AG04449 (cell line): ENCODE measurements around the gene C1orf21.

Experiments used
- CTCF ChIA-PET: fragments of 350-600 bp; formaldehyde crosslinking; extraction: SDS; loops from one replicate; lab custom pipeline; 2021; ENCODE audit warnings: antibody characterized with exemption; lab: Yijun Ruan, JAX
- POLR2A ChIA-PET: fragments of 400-600, 350-600 bp; formaldehyde crosslinking; extraction: SDS; loops from one replicate; lab custom pipeline; 2020; ENCODE audit warnings: antibody characterized with exemption, inconsistent platforms; lab: Yijun Ruan, JAX
- DNase-seq: peaks from one replicate; pipeline ENCODE4 v3.0.0-alpha.2; 2010; ENCODE audit warnings: low read depth, low spot score
- H3K4me3 ChIP-seq: 2 replicates; pipeline ENCODE4 v1.5.1; 2011; ENCODE audit warnings: low read depth, mild to moderate bottlenecking, control low read depth, low read length
- TF ChIP-seq, protein P1 (sequence below): IDR thresholded peaks from one replicate; pipeline ENCODE4 v1.5.1; 2011; ENCODE audit warnings: mild to moderate bottlenecking, moderate library complexity, low read length, control low read depth, inconsistent platforms; ENCODE audit not compliant: insufficient read depth; ENCODE audit errors: missing control alignments

Gene C1orf21

GRCh38 chr1:184518736-184519357, 132.0 kb downstream of the C1orf21 start:
- no peak for DNase-seq
- POLR2A ChIA-PET: no interaction called here
- CTCF ChIA-PET: no interaction called here
- H3K4me3 ChIP-seq: no peak overlapping the region
- TF ChIP-seq, protein P1, sequence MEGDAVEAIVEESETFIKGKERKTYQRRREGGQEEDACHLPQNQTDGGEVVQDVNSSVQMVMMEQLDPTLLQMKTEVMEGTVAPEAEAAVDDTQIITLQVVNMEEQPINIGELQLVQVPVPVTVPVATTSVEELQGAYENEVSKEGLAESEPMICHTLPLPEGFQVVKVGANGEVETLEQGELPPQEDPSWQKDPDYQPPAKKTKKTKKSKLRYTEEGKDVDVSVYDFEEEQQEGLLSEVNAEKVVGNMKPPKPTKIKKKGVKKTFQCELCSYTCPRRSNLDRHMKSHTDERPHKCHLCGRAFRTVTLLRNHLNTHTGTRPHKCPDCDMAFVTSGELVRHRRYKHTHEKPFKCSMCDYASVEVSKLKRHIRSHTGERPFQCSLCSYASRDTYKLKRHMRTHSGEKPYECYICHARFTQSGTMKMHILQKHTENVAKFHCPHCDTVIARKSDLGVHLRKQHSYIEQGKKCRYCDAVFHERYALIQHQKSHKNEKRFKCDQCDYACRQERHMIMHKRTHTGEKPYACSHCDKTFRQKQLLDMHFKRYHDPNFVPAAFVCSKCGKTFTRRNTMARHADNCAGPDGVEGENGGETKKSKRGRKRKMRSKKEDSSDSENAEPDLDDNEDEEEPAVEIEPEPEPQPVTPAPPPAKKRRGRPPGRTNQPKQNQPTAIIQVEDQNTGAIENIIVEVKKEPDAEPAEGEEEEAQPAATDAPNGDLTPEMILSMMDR: no peak

- ChIA-PET CTCF (interaction anchor here (1.5 to 2.3 kb wide), 2 partner anchors 11 to 144 kb away, joined by 3 to 10 read pairs; no protein-coding TSS in a partner anchor), POLR2A (no interaction called here)
- DNase-seq: no peak
- no peak overlapping the region for H3K4me3 ChIP-seq
- TF ChIP-seq, protein P1: no peak
Measured at GRCh38 chr1:184520336-184520735, 133.5 kb downstream of the C1orf21 start.

DNA sequence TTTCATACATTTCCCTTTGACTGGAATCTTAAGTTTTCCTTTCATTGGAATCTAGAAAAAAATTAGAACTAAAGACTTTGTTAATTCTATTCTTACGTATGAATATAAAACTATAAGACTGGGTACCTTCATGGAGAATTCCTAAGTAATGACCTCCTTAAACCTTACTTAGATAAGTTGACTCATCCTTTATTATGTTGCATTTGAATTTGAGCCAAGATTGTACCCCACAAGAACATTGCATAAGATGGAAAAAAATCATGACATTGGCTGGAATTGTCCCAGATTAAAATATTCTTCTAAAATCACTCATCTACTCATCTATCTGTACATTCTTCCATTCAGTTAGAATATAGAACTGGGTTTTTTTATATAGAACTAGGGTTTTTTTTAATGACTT, 137.4 kb downstream of the C1orf21 start:
- ChIA-PET POLR2A (no interaction called here), CTCF (no interaction called here)
- no peak for DNase-seq
- TF ChIP-seq, protein P1: no peak
- H3K4me3 ChIP-seq: no peak overlapping the region

DNA sequence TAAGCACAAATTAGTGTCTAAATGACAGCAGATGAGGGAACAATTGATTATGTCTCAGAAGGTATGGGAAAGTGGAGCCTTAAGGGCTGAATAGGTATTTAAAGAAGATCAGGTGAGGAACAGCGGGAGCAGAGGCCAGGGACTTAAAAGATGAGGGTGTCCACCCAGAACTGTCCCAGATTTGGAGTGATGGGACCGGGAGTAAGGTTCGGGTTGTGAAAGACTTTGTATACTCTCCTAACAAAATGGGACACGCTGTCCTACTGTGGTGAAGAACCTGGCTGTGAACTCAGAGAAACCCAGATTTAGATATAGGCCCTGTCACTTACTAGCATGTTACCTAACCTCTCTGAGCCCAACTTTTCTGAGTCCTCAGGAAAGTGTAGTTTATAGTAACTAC, 140.6 kb downstream of the C1orf21 start:
- no peak for DNase-seq
- ChIA-PET CTCF (interaction anchor here (1.4 kb wide), 1 partner anchor 8 kb away, joined by 3 read pairs; no protein-coding TSS in a partner anchor), POLR2A (no interaction called here)
- no peak overlapping the region for H3K4me3 ChIP-seq
- TF ChIP-seq, protein P1: no peak

DNA sequence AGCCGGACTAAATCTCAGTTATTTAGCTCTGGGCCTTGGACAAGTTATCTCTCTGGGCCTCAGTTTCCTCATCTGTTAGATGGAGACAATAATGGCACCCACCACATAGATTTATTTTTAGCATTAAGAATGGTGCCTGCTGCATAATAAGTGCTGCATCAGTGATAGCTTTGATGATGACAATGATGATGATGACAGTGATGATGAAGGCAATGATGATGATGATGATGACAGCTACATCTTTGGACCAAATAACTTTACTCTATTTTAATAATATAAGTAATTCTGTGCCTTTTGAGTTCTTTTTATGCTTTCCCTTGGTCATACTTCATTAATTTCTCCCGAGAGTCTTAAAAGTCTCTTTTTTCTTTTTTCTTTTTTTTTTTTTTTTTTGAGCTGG, 143.4 kb downstream of the C1orf21 start:
- H3K4me3 ChIP-seq: no peak overlapping the region
- TF ChIP-seq, protein P1: no peak
- ChIA-PET CTCF (interaction anchor here (1.4 to 1.7 kb wide), 3 partner anchors 14 to 37 kb away, joined by 3 to 4 read pairs (median 3); no protein-coding TSS in a partner anchor), POLR2A (no interaction called here)
- no peak for DNase-seq

GRCh38 chr1:184531296-184531695, 144.5 kb downstream of the C1orf21 start:
- no peak for DNase-seq
- TF ChIP-seq, protein P1: no peak
- ChIA-PET POLR2A (no interaction called here), CTCF (interaction anchor here (0.9 to 1.7 kb wide), 6 partner anchors 11 to 133 kb away, joined by 3 to 4 read pairs (median 3); no protein-coding TSS in a partner anchor)
- H3K4me3 ChIP-seq: no peak overlapping the region
